GM06990 (cell line): Measurements from ENCODE around the gene RBM10.

Experiments used
- DNase-seq: peaks from one replicate; pipeline ENCODE4 v3.0.0-alpha.2; 2011; ENCODE audit not compliant: insufficient read length; ENCODE audit errors: extremely low read depth
- H3K27me3 ChIP-seq: replicated peaks from 2 replicates; pipeline ENCODE4 v1.6.0; 2011; ENCODE audit warnings: low read length; ENCODE audit not compliant: control insufficient read depth, insufficient read depth
- H3K36me3 ChIP-seq: 2 replicates; pipeline ENCODE4 v1.5.1; 2011; ENCODE audit warnings: low read length; ENCODE audit not compliant: control insufficient read depth, insufficient read depth
- H3K4me3 ChIP-seq: replicated peaks from 2 replicates; pipeline ENCODE4 v1.5.1; 2011; ENCODE audit warnings: low read depth, mild to moderate bottlenecking, control low read depth, low read length
- TF ChIP-seq, protein P1 (sequence below): IDR thresholded peaks from 2 replicates; pipeline ENCODE4 v1.5.1; 2011; ENCODE audit warnings: low read length, control low read depth, mild to moderate bottlenecking, inconsistent platforms; ENCODE audit not compliant: insufficient read depth, poor library complexity, severe bottlenecking

RBM10 gene

DNA sequence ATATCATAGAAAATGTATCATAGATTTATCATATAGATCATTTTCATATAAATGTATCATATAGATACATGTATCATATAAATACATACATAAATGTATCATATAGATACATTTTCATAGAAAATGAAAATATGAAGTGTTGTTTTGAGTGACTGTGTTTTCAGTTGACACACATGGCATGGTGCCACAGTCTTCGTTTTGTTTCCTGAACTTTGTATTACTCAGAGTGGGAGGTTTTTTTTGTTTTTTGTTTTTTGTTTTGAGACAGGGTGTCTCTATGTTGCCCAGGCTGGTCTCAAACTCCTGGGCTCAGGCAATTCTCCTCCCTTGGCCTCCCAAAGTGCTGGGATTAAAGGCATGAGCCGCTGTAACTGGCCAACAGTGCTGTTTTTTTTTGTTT lies 3.9 kb downstream of the RBM10 start:
- Histone ChIP-seq H3K4me3 (no peak overlapping the region), H3K36me3 (no peaks in the 10 kb centered on the region), H3K27me3 (no peaks in the 10 kb centered on the region)
- TF ChIP-seq, protein P1, sequence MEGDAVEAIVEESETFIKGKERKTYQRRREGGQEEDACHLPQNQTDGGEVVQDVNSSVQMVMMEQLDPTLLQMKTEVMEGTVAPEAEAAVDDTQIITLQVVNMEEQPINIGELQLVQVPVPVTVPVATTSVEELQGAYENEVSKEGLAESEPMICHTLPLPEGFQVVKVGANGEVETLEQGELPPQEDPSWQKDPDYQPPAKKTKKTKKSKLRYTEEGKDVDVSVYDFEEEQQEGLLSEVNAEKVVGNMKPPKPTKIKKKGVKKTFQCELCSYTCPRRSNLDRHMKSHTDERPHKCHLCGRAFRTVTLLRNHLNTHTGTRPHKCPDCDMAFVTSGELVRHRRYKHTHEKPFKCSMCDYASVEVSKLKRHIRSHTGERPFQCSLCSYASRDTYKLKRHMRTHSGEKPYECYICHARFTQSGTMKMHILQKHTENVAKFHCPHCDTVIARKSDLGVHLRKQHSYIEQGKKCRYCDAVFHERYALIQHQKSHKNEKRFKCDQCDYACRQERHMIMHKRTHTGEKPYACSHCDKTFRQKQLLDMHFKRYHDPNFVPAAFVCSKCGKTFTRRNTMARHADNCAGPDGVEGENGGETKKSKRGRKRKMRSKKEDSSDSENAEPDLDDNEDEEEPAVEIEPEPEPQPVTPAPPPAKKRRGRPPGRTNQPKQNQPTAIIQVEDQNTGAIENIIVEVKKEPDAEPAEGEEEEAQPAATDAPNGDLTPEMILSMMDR, result no peak
- no peak for DNase-seq

DNA sequence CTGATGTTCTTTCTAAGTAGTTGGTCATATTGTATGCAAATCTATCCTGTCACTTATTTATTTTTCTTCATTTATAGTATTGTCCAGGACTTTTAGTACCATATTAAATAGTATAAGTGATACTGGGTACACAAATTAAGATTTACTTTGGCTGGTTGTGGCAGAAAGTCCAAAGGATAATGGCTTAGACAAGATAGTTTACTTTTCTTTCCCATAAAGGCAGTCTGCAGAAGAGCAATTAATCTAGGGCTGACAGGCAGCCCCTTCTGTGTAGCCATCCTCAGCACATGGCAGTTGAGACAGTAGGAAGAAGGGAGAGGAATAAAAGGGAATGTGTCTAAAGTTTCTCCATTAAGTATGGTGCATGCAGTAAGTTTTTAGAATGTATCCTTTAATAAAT lies 6.4 kb downstream of the RBM10 start:
- Histone ChIP-seq H3K4me3 (no peak overlapping the region), H3K36me3 (peaks cover under 1% of the 10 kb centered on the region; the same call in 1 of the 2 replicates), H3K27me3 (no peaks in the 10 kb centered on the region)
- no peak for DNase-seq
- TF ChIP-seq, protein P1, result no peak

DNA sequence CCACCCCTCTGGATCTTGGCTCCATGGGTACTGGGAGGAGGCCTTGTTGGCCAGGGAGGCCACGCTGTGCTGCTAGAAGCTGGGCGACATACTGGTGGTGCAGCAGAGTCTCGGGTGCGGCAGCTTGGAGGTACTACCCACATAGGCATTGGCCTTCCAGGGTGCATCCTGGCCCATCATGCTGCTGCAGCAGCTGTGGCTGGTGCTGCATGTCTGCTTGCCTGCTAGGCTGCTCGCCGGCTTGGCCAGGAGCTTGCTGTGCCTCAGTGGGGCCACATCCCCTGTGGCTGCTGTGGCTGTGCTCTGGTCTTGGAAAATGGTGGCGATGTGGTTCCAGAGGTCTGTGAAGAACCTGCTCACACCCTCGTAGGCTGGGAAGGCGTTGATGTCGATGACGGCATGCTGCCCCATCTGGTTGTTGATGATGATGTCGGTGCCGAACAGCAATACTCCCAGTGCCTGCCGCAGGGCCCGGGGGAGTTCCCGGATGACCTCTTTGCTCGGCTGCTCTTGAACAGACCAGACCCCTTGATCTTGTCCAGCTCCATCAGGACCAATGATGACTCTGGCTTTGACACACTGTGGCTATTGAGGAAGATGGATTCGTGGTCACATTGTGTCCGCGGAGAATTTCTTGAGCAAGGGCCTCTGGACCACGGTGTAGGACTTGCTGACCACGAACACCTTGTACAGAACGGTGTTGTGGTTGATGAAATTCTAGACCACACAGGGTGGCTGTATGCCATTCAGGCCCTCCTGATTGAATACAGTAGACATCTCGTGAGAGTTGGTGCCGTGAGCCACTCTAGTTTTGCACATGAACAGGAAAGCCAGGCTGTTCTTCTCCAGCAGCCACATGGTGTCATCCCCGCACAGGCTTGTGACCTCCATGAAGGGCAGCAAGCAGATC lies 11.8 kb downstream of the RBM10 start:
- H3K36me3 ChIP-seq, result peaks cover 6% of the 10 kb centered on the region

DNA sequence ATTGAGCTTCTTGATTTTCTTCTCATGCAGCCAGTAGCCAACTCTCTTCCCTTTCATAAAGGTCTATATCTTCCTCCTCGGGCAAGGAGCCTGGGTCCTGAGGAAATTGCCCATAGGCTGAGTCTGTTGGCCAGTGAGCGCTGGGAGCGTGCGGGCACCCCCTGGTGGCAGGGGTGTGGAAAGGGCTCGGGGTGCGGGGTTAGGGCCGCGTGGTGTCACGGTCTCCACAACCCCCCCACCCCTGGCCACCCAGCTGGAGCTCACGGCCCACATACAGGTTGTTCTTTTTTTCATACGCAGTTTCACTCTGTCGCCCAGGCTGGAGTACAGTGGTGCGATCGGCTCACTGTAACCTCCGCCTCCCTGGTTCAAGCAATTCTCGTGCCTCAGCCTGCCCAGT lies 13.1 kb downstream of the RBM10 start:
- H3K36me3 ChIP-seq, result peaks cover 6% of the 10 kb centered on the region
- H3K27me3 ChIP-seq, result no peaks in the 10 kb centered on the region
- H3K4me3 ChIP-seq, result no peak overlapping the region
- TF ChIP-seq, protein P1, result no peak
- DNase-seq, result no peak

More for the DNA sequence above, 11.8 kb downstream of the RBM10 start:
- no peak for DNase-seq
- TF ChIP-seq, protein P1, result no peak
- Histone ChIP-seq H3K27me3 (no peaks in the 10 kb centered on the region), H3K4me3 (no peak overlapping the region)

DNA sequence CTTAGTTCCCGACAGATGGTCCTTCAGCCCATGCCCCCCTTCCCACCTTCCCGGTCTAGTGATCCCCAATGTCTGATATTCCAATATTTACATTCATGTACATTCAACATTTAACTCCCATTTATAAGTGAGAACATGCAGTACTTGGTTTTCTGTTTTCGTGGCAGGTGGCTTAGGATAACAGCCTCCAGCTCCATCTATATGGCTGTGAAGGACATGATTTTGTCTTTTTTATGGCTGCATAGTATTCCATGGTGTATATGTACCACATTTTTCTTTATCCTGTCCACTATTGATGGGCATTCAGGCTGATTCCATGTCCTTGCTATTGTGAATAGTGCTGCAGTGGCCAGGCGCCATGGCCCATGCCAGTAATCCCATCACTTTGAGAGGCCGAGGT lies 13.8 kb downstream of the RBM10 start:
- TF ChIP-seq, protein P1, result no peak
- H3K27me3 ChIP-seq, result no peaks in the 10 kb centered on the region
- DNase-seq, result no peak
- H3K4me3 ChIP-seq, result no peak overlapping the region
- H3K36me3 ChIP-seq, result peaks cover 6% of the 10 kb centered on the region
